T-helper 1 cell treated with Interleukin-12 subunit alpha and Interleukin-12 subunit beta and Interleukin-4 antibody, amounts not matched to agents 30 μg/mL and 1 μg/mL, for 36 hours (primary cell): ENCODE results near the gene FAM222A.

Source experiments
- H3K27ac Mint-ChIP-seq: one replicate; pipeline ENCODE4 v1.8.0; 2021; ENCODE audit warnings: mild to moderate bottlenecking, mixed read lengths
- H3K27me3 Mint-ChIP-seq: one replicate; pipeline ENCODE4 v1.8.0; 2021; ENCODE audit warnings: low read depth, mixed read lengths
- H3K36me3 Mint-ChIP-seq: one replicate; pipeline ENCODE4 v1.8.0; 2021; ENCODE audit warnings: low read depth, mixed read lengths
- H3K4me1 Mint-ChIP-seq: one replicate; pipeline ENCODE4 v1.8.0; 2021; ENCODE audit warnings: low read depth, mixed read lengths
- H3K4me3 Mint-ChIP-seq: one replicate; pipeline ENCODE4 v1.8.0; 2021; ENCODE audit warnings: mild to moderate bottlenecking, moderate library complexity, mixed read lengths
- H3K9me3 Mint-ChIP-seq: one replicate; pipeline ENCODE4 v1.8.0; 2021; ENCODE audit warnings: mixed read lengths

Gene FAM222A

GRCh38 chr12:109760031-109760929, 46.7 kb downstream of the FAM222A start:
- peaks cover 18% of the 10 kb centered on the region for H3K9me3 Mint-ChIP-seq
- peaks cover 2% of the 10 kb centered on the region for H3K4me1 Mint-ChIP-seq
- H3K36me3 Mint-ChIP-seq, result no peaks in the 10 kb centered on the region
- H3K27me3 Mint-ChIP-seq, result no peaks in the 10 kb centered on the region
- H3K27ac Mint-ChIP-seq, result no peak overlapping the region
- no peak overlapping the region for H3K4me3 Mint-ChIP-seq

GRCh38 chr12:109760930-109761921, 47.6 kb downstream of the FAM222A start:
- H3K27me3 Mint-ChIP-seq, result no peaks in the 10 kb centered on the region
- peaks cover 17% of the 10 kb centered on the region for H3K9me3 Mint-ChIP-seq
- no peak overlapping the region for H3K4me3 Mint-ChIP-seq
- peaks cover 2% of the 10 kb centered on the region for H3K4me1 Mint-ChIP-seq
- H3K27ac Mint-ChIP-seq, result no peak overlapping the region
- no peaks in the 10 kb centered on the region for H3K36me3 Mint-ChIP-seq

GRCh38 chr12:109762071-109762672, 48.5 kb downstream of the FAM222A start:
- Mint-ChIP-seq H3K27me3 (no peaks in the 10 kb centered on the region), H3K9me3 (peaks cover 7% of the 10 kb centered on the region), H3K4me3 (no peak overlapping the region), H3K4me1 (peaks cover 2% of the 10 kb centered on the region), H3K36me3 (no peaks in the 10 kb centered on the region), H3K27ac (no peak overlapping the region)

DNA sequence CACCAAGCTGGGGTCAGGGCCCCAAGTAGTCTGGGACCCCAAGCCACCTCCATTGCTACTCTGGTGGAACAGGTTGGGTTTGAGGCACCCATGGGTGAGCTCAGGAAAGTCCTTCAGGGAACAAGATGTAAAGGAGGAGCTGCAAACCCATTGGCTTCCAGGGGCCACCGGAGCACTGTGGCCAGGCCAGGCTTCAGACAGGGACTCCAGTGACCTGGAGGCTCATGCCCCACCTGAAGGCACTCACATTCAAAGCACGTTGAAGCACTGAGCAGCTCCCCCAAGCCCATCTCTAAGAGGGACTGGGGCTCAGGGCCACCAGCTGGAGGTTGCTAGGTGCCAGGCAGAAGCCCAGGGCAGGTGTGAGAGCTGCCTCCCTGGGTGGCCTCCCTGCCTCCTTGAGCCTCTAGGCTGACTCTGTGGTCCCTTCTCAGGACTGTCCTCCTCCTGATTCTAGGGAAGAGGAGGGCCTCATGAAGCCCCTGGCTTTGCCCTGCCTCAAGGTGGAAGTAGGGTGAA, 49.1 kb downstream of the FAM222A start:
- Mint-ChIP-seq H3K4me1 (peaks cover 2% of the 10 kb centered on the region), H3K9me3 (peaks cover 5% of the 10 kb centered on the region), H3K27me3 (no peaks in the 10 kb centered on the region)

GRCh38 chr12:109763201-109763841, 49.7 kb downstream of the FAM222A start:
- H3K4me1 Mint-ChIP-seq, result peaks cover 2% of the 10 kb centered on the region
- H3K9me3 Mint-ChIP-seq, result peaks cover 5% of the 10 kb centered on the region
- H3K27ac Mint-ChIP-seq, result no peak overlapping the region
- H3K36me3 Mint-ChIP-seq, result no peaks in the 10 kb centered on the region
- H3K27me3 Mint-ChIP-seq, result no peaks in the 10 kb centered on the region
- no peak overlapping the region for H3K4me3 Mint-ChIP-seq

More for the DNA sequence above, 49.1 kb downstream of the FAM222A start:
- Mint-ChIP-seq H3K4me3 (no peak overlapping the region), H3K27ac (no peak overlapping the region), H3K36me3 (no peaks in the 10 kb centered on the region)

DNA sequence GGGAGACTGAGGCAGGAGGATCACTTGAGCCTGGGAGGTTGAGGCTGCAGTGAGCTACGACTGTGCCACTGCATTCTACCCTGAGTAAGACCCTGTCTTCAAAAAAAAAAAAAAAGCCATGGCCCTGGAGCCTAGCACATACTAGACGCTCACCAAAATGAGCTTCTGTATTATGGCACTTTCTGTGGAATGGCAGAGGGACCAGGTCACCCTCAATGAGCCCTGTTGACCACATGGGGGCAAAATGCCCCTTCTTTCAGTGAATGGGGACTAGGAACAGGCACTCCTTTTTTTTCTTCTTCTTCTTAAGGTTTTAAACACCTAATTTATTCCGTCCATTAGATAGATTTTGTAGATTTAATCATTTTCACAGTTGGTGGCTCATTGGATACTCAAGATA, 50.5 kb downstream of the FAM222A start:
- Mint-ChIP-seq H3K4me1 (peaks cover 2% of the 10 kb centered on the region), H3K27ac (no peak overlapping the region), H3K27me3 (no peaks in the 10 kb centered on the region), H3K9me3 (peaks cover 5% of the 10 kb centered on the region), H3K36me3 (no peaks in the 10 kb centered on the region), H3K4me3 (no peak overlapping the region)

- H3K36me3 Mint-ChIP-seq, result no peaks in the 10 kb centered on the region
- no peaks in the 10 kb centered on the region for H3K27me3 Mint-ChIP-seq
- H3K9me3 Mint-ChIP-seq, result peaks cover 5% of the 10 kb centered on the region
- no peak overlapping the region for H3K27ac Mint-ChIP-seq
- H3K4me1 Mint-ChIP-seq, result peaks cover 2% of the 10 kb centered on the region
- no peak overlapping the region for H3K4me3 Mint-ChIP-seq
Measured at GRCh38 chr12:109764776-109765445, 51.3 kb downstream of the FAM222A start.

- H3K36me3 Mint-ChIP-seq, result no peaks in the 10 kb centered on the region
- H3K9me3 Mint-ChIP-seq, result peaks cover 5% of the 10 kb centered on the region
- H3K4me3 Mint-ChIP-seq, result no peak overlapping the region
- no peaks in the 10 kb centered on the region for H3K27me3 Mint-ChIP-seq
- peaks cover 2% of the 10 kb centered on the region for H3K4me1 Mint-ChIP-seq
- H3K27ac Mint-ChIP-seq, result no peak overlapping the region
Measured at GRCh38 chr12:109765446-109765810, 51.8 kb downstream of the FAM222A start.

DNA sequence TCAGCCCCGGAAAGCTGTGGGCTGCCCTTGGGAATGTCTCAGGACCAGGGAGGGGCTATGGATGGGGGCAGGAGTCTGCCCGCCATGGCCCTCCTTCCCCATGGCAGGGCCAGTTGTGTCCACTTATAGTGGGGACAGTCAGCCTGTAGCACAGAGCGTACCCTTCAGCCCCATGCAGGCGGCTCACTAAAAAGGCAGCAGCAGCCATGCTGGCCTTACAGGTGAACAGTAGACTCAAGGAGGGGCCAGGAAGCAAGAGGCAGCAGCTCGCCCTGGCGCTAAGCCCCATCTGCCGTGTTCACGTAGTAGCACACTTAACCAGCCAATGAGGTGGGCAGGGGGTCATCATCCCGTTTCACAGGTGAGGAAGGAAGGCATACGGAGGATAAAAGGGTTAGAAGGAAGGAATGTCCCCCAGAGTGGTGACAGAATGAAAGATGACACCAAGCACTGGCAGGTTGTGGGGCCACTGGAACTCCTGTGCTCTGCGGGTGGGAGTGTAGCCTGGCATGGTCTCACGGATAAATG, 52.7 kb downstream of the FAM222A start:
- peaks cover 2% of the 10 kb centered on the region for H3K4me1 Mint-ChIP-seq

GRCh38 chr12:109767456-109767855, 53.8 kb downstream of the FAM222A start:
- Mint-ChIP-seq H3K4me1 (peaks cover 2% of the 10 kb centered on the region), H3K36me3 (no peaks in the 10 kb centered on the region), H3K4me3 (no peak overlapping the region), H3K27me3 (no peaks in the 10 kb centered on the region), H3K9me3 (peaks cover 5% of the 10 kb centered on the region), H3K27ac (no peak overlapping the region)

More for the DNA sequence above, 52.7 kb downstream of the FAM222A start:
- Mint-ChIP-seq H3K27me3 (no peaks in the 10 kb centered on the region), H3K9me3 (peaks cover 5% of the 10 kb centered on the region), H3K27ac (no peak overlapping the region), H3K36me3 (no peaks in the 10 kb centered on the region), H3K4me3 (no peak overlapping the region)

DNA sequence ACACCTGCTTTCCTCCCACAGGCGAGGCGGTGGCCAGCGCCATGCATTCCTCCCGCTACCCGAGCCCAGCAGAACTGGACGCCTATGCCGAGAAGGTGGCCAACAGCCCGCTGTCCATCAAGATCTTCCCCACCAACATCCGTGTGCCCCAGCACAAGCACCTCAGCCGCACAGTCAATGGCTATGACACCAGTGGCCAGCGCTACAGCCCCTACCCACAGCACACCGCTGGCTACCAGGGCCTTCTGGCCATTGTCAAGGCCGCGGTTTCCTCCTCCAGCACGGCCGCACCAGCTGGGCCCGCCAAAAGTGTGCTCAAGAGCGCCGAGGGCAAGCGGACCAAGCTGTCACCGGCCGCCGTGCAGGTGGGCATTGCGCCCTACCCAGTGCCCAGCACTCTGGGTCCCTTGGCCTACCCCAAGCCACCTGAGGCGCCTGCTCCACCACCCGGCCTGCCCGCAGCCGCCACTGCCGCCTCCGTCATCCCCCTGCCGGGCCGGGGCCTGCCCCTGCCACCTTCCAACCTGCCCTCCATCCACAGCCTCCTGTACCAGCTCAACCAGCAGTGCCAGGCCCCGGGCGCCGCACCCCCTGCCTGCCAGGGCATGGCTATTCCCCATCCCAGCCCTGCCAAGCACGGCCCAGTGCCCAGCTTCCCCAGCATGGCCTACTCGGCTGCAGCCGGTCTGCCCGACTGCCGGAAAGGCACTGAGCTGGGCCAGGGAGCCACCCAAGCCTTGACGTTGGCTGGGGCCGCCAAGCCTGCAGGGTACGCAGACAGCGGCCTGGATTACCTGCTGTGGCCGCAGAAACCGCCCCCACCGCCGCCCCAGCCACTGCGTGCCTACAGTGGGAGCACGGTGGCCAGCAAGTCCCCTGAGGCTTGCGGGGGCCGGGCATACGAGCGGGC, 54.6 kb downstream of the FAM222A start:
- H3K27ac Mint-ChIP-seq, result no peak overlapping the region
- no peaks in the 10 kb centered on the region for H3K36me3 Mint-ChIP-seq
- H3K4me1 Mint-ChIP-seq, result peaks cover 2% of the 10 kb centered on the region

DNA sequence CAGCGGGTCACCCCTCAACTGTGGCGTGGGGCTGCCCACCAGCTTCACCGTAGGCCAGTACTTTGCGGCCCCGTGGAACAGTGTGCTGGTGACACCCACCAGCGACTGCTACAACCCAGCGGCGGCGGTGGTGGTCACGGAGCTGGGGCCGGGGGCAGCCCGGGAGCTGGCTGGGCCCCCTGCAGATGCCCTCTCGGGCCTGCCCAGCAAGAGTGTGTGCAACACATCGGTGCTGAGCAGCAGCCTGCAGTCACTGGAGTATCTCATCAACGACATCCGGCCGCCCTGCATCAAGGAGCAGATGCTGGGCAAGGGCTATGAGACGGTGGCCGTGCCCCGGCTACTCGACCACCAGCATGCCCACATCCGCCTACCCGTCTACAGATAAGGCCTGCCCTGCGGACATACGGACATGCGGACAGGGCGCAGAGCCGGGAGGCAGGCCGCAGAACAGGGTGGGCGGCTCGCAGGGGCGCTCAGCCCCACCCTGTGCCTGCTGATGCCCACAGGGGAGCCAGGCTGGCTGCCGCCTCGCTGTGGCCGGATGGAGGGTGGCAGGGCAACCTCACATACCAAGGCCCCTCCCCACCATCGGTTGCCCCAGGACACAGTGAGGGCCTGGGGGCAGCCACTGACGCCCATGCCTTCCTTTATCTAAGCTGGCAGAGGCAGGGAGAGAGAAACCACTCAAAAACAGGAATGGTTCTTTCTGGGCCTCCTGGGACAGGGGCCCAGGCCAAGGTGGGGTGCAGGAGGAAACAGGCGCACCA, 55.5 kb downstream of the FAM222A start:
- Mint-ChIP-seq H3K36me3 (no peaks in the 10 kb centered on the region), H3K27me3 (no peaks in the 10 kb centered on the region), H3K4me1 (no peaks in the 10 kb centered on the region), H3K4me3 (no peak overlapping the region), H3K9me3 (no peaks in the 10 kb centered on the region), H3K27ac (no peak overlapping the region)

More for the DNA sequence above, 54.6 kb downstream of the FAM222A start:
- H3K4me3 Mint-ChIP-seq, result no peak overlapping the region
- no peaks in the 10 kb centered on the region for H3K27me3 Mint-ChIP-seq
- H3K9me3 Mint-ChIP-seq, result peaks cover 4% of the 10 kb centered on the region
